ENCODE measurements around the gene TIGD7. TPM values are rescaled to one million over a fixed set of nuclear protein-coding genes. Genes with fewer than 3 reads are reported as not detected.

The TIGD7 gene
- total and polyA plus RNA-seq, 9 donors: 5.2 to 16.1 (median 13.4) TPM

- Histone ChIP-seq H3K36me3 (peaks cover 3% of the 10 kb centered on the region), H3K27me3 (no peaks in the 10 kb centered on the region), H3K4me3 (peak within 1 kb of the TSS; percentile 97), H3K27ac (peak within 1 kb of the TSS; percentile 92 to 100), H3K9me3 (peaks cover 0 to 5% of the 10 kb centered on the region in 2 donors), H3K4me1 (ENCODE audit: insufficient read depth) (peaks cover 8% of the 10 kb centered on the region)
- TF ChIP-seq, protein P1, sequence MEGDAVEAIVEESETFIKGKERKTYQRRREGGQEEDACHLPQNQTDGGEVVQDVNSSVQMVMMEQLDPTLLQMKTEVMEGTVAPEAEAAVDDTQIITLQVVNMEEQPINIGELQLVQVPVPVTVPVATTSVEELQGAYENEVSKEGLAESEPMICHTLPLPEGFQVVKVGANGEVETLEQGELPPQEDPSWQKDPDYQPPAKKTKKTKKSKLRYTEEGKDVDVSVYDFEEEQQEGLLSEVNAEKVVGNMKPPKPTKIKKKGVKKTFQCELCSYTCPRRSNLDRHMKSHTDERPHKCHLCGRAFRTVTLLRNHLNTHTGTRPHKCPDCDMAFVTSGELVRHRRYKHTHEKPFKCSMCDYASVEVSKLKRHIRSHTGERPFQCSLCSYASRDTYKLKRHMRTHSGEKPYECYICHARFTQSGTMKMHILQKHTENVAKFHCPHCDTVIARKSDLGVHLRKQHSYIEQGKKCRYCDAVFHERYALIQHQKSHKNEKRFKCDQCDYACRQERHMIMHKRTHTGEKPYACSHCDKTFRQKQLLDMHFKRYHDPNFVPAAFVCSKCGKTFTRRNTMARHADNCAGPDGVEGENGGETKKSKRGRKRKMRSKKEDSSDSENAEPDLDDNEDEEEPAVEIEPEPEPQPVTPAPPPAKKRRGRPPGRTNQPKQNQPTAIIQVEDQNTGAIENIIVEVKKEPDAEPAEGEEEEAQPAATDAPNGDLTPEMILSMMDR (IDR thresholded peaks at IDR 0.05): no peak
- TF ChIP-seq EP300 (IDR thresholded peaks at IDR 0.05): peak; percentile 41
- TF ChIP-seq POLR2A (IDR thresholded peaks at IDR 0.05): peak; percentile 78
- WGBS, 3 donors: 0% methylated on average over 39 to 72 of the region's 72 CpGs
- peak; percentile 94 to 97 (median 95) for DNase-seq
- intact Hi-C loops (cut with DNase I): loop anchor here in 1 of 4 donors (10.0 kb wide), 2 partner anchors 122 to 258 kb away; partner anchors contain the start of genes HCFC1R1, THOC6, TNFRSF12A and ZNF174
Measured at GRCh38 chr16:3282730-3283542, 22.3 kb downstream of the TIGD7 start, which contains the start of gene ZNF263. ZNF263 (plus strand) TSS chr16:3283491; CDS start chr16:3283819, 328 bp downstream.

- peak overlapping the region; percentile 97 for H3K4me3 ChIP-seq
- H3K27me3 ChIP-seq: no peaks in the 10 kb centered on the region
- H3K9me3 ChIP-seq: peaks cover 0 to 5% of the 10 kb centered on the region in 2 donors
- 12 to 16% (median 15%) methylated on average over 26 to 29 of the region's 29 CpGs for WGBS, 3 donors
- intact Hi-C loops (cut with DNase I): loop anchor here in 1 of 4 donors (10.0 kb wide), 2 partner anchors 123 to 257 kb away; partner anchors contain the start of genes HCFC1R1, THOC6, TNFRSF12A and ZNF174
- peaks cover 8% of the 10 kb centered on the region for H3K4me1 ChIP-seq (ENCODE audit: insufficient read depth)
- DNase-seq: no peak
- H3K27ac ChIP-seq: peak overlapping the region; percentile 92 to 100
- TF ChIP-seq POLR2A (IDR thresholded peaks at IDR 0.05) (no peak), EP300 (IDR thresholded peaks at IDR 0.05) (no peak)
- TF ChIP-seq, protein P1 (IDR thresholded peaks at IDR 0.05): no peak
- peaks cover 3% of the 10 kb centered on the region for H3K36me3 ChIP-seq
Measured at GRCh38 chr16:3282103-3282729, 23.0 kb downstream of the TIGD7 start.

DNA sequence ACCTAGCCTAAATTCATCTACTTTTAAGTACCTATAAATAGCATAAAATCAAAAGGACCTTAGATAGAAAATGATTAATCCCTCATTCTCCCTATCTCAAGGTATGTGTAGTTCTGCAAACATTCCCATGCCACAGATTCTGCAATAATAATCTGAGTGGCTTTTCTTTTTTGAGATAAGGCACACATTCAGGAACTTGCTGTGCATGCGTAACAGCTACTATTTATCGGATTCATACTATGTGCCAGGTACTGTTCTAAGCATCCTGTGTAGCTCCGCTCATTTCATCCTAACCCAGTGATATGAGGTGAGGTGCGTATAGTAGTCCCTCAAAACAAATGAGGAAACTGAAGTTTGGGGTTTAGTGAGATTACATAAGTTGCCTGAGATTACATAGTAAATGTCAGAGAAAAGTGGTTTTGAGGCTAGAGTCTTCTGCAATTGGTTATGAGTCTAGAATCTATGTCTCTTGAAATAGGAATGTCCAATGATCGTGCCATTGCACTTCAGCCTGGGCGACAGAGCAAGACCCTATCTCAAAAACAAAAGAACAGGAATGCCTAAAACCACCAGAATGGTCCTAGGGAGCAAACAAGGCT lies 23.9 kb downstream of the TIGD7 start:
- WGBS, 3 donors: 91 to 96% (median 92%) methylated on average over 6 of the region's 6 CpGs
- Histone ChIP-seq H3K4me3 (no peak overlapping the region), H3K27ac (no peak overlapping the region), H3K4me1 (ENCODE audit: insufficient read depth) (peaks cover 8% of the 10 kb centered on the region), H3K9me3 (peaks cover 0 to 3% of the 10 kb centered on the region in 2 donors), H3K27me3 (no peaks in the 10 kb centered on the region), H3K36me3 (peaks cover 3% of the 10 kb centered on the region)
- intact Hi-C loops (cut with DNase I): loop anchor here in 1 of 4 donors (10.0 kb wide), 2 partner anchors 123 to 257 kb away; partner anchors contain the start of genes HCFC1R1, THOC6, TNFRSF12A and ZNF174
- TF ChIP-seq EP300 (IDR thresholded peaks at IDR 0.05) (no peak), POLR2A (IDR thresholded peaks at IDR 0.05) (no peak)
- TF ChIP-seq, protein P1 (IDR thresholded peaks at IDR 0.05): no peak
- DNase-seq: no peak

GRCh38 chr16:3276679-3277078 lies 28.6 kb downstream of the TIGD7 start:
- H3K27ac ChIP-seq: no peak overlapping the region
- no peaks in the 10 kb centered on the region for H3K9me3 ChIP-seq
- H3K4me1 ChIP-seq (ENCODE audit: insufficient read depth): no peaks in the 10 kb centered on the region
- TF ChIP-seq POLR2A (IDR thresholded peaks at IDR 0.05) (no peak), EP300 (IDR thresholded peaks at IDR 0.05) (no peak)
- TF ChIP-seq, protein P1 (IDR thresholded peaks at IDR 0.05): no peak
- no peak overlapping the region for H3K4me3 ChIP-seq
- 75 to 88% (median 81%) methylated on average over 5 of the region's 5 CpGs for WGBS, 3 donors
- intact Hi-C loops (cut with DNase I): no loop called here
- no peaks in the 10 kb centered on the region for H3K27me3 ChIP-seq
- DNase-seq: no peak
- H3K36me3 ChIP-seq: no peaks in the 10 kb centered on the region

Measured in ovary (tissue), 9 donors.